ENCODE results near the gene SLA2.
"Not testable (repeated sequence)": the region's sequence is repeated elsewhere in the genome, so short reads cannot be mapped to it uniquely, and the experiment has no call there.

The SLA2 gene

GRCh38 chr20:36645998-36646397 is at the start of gene SLA2:
Gene SLA2 (minus strand): TSS chr20:36646196. CDS start chr20:36641335, 4,861 bp downstream.
- DNase-seq, result no peak

- DNase-seq, result not testable (repeated sequence)
Observed at GRCh38 chr20:36695467-36695866, 49.5 kb upstream of the SLA2 start.

GRCh38 chr20:36688630-36689029 is 42.6 kb upstream of the SLA2 start:
- no peak for DNase-seq

GRCh38 chr20:36687850-36688249 is 41.9 kb upstream of the SLA2 start:
- peak in 1 of 14 donors; percentile 10 for DNase-seq

GRCh38 chr20:36686944-36687343 is 40.9 kb upstream of the SLA2 start:
- DNase-seq, result no peak

GRCh38 chr20:36686504-36686903 is 40.5 kb upstream of the SLA2 start:
- DNase-seq, result no peak

- no peak for DNase-seq
Observed at GRCh38 chr20:36684747-36685146, 38.8 kb upstream of the SLA2 start.

- DNase-seq, result no peak
Observed at GRCh38 chr20:36682311-36682710, 36.3 kb upstream of the SLA2 start.

- no peak for DNase-seq
Observed at GRCh38 chr20:36677422-36677771, 31.4 kb upstream of the SLA2 start.

GRCh38 chr20:36676701-36677421 is 30.9 kb upstream of the SLA2 start:
- no peak for DNase-seq

- DNase-seq, result not testable (repeated sequence)
Observed at GRCh38 chr20:36675545-36675944, 29.5 kb upstream of the SLA2 start.

- DNase-seq, result no peak
Observed at GRCh38 chr20:36672991-36673390, 27.0 kb upstream of the SLA2 start.

GRCh38 chr20:36670665-36671357 is 24.8 kb upstream of the SLA2 start:
- peak in 1 of 14 donors; percentile 7 for DNase-seq

GRCh38 chr20:36666181-36666740 is 20.3 kb upstream of the SLA2 start:
- DNase-seq, result peak in 1 of 14 donors; percentile 45

- DNase-seq, result no peak
Observed at GRCh38 chr20:36663031-36663430, 17.0 kb upstream of the SLA2 start.

- no peak for DNase-seq
Observed at GRCh38 chr20:36658300-36658699, 12.3 kb upstream of the SLA2 start.

- DNase-seq, result no peak
Observed at GRCh38 chr20:36656733-36657132, 10.7 kb upstream of the SLA2 start.

GRCh38 chr20:36655004-36655403 is 9.0 kb upstream of the SLA2 start:
- DNase-seq, result no peak

- DNase-seq, result no peak
Observed at GRCh38 chr20:36654506-36654905, 8.5 kb upstream of the SLA2 start.

- DNase-seq, result no peak
Observed at GRCh38 chr20:36653456-36653855, 7.5 kb upstream of the SLA2 start.

- no peak for DNase-seq
Observed at GRCh38 chr20:36647196-36648121, 1.5 kb upstream of the SLA2 start.

- no peak for DNase-seq
Observed at GRCh38 chr20:36646678-36647077, 682 bp upstream of the SLA2 start.

GRCh38 chr20:36645353-36645752 is 643 bp downstream of the SLA2 start:
- no peak for DNase-seq

All from C1 segment of cervical spinal cord (tissue), 14 donors.